NT2/D1 (cell line): ENCODE measurements around the gene SHC2.

Experiments
- SUZ12 ChIP-seq: IDR thresholded peaks from 2 replicates; pipeline ENCODE4 v1.6.1; 2011; ENCODE audit not compliant: insufficient read length, insufficient read depth; ENCODE audit errors: extremely low read depth
- ZNF274 ChIP-seq: IDR thresholded peaks from 2 replicates; pipeline ENCODE4 v1.6.1; 2011; ENCODE audit warnings: mild to moderate bottlenecking, low read depth, low read length

GRCh38 chr19:459724-460511, 915 bp downstream of the SHC2 start:
- TF ChIP-seq ZNF274 = no peak
- TF ChIP-seq SUZ12 = no peak
